K562 (cell line): ENCODE data around the gene FASTK. TPM values are rescaled to one million over a fixed set of nuclear protein-coding genes. Genes with fewer than 3 reads are reported as not detected.
A peak's percentile ranks its signal among the peaks of the same experiment; 100 is the strongest.

Experiments used
- CSDE1 ChIP-seq, 2 experiments: fragments of 450-650 bp; IDR thresholded peaks; 2 replicates each; pipeline ENCODE4 v1.6.1; 2016; ENCODE audit warnings: mild to moderate bottlenecking in 1 of 2
- CTBP1 ChIP-seq: fragments of 450-650 bp; IDR thresholded peaks from 2 replicates; pipeline ENCODE4 v1.6.1; 2016; ENCODE audit warnings: borderline replicate concordance
- ETV6 ChIP-seq, 3 experiments: fragments of 150-350 bp in 1 of 3; sonication (generic) in 1 of 3; formaldehyde crosslinking in 1 of 3; IDR thresholded peaks; 2 replicates each; pipeline versions ENCODE4 v1.6.1 to v1.8.0; 2014 to 2022; ENCODE audit warnings: borderline replicate concordance in 2 of 3, low read depth in 2 of 3, antibody characterized with exemption in 1 of 3, low read length in 1 of 3, mild to moderate bottlenecking in 1 of 3, missing genetic modification reagents in 1 of 3
- FOSL1 ChIP-seq: fragments of 200-800 bp; sonication (Bioruptor generic); conservative IDR thresholded peaks from 2 replicates; pipeline ENCODE4 v1.6.1; 2016; ENCODE audit warnings: missing genetic modification characterization, missing compliant biosample characterization
- IRF9 ChIP-seq: fragments of 450-650 bp; IDR thresholded peaks from 2 replicates; pipeline ENCODE4 v1.6.1; 2016; ENCODE audit warnings: missing biosample characterization, missing genetic modification characterization
- KLF10 ChIP-seq: fragments of 250-450 bp; sonication (Bioruptor Pico); IDR thresholded peaks from 2 replicates; pipeline ENCODE4 v1.6.1; 2021; ENCODE audit warnings: matching md5 sums
- MITF ChIP-seq: IDR thresholded peaks from 2 replicates; pipeline ENCODE4 v1.6.1; 2014; ENCODE audit warnings: antibody characterized with exemption
- PCBP1 ChIP-seq: fragments of 200-400 bp; formaldehyde crosslinking; IDR thresholded peaks from 2 replicates; pipeline ENCODE4 v1.6.1; 2018; ENCODE audit warnings: mild to moderate bottlenecking, low read depth, low read length; ENCODE audit not compliant: poor library complexity, severe bottlenecking
- PHF21A ChIP-seq: fragments of 450-650 bp; IDR thresholded peaks from 2 replicates; pipeline ENCODE4 v1.6.1; 2017; ENCODE audit warnings: low read depth, borderline replicate concordance
- TFAM ChIP-seq: fragments of 250-450 bp; sonication (Bioruptor Pico); conservative IDR thresholded peaks from 2 replicates; pipeline ENCODE4 v1.5.0; 2021; ENCODE audit warnings: mild to moderate bottlenecking, moderate library complexity
- ZFP1 ChIP-seq: fragments of 450-650 bp; formaldehyde crosslinking; IDR thresholded peaks from 2 replicates; pipeline ENCODE4 v1.4.0; 2020; ENCODE audit warnings: mild to moderate bottlenecking, mixed read lengths
- polyA plus RNA-seq, 8 experiments: library from polyadenylated mRNA; depleted of rRNA in 4 of 8; stranded (reverse) in 5 of 8; unstranded in 3 of 8; fragments of >200 nt; fragmentation: Nextera tagmentation in 2 of 8; fragmentation: Illumina TruSeq in 1 of 8; extraction: Ambion mirVana in 2 of 8; extraction: Trizol in 1 of 8; gene quantifications; 2 replicates each; pipeline versions ENCODE4 v1.2.1 to v1.2.3, GENCODE V29; 2011 to 2014; ENCODE audit warnings: inconsistent platforms in 1 of 8, missing spikeins in 1 of 8
- total RNA-seq, 7 experiments: library from RNA; depleted of rRNA in 6 of 7; stranded (reverse); fragments of >200 nt in 6 of 7; fragmentation: Illumina TruSeq in 2 of 7; extraction: Trizol in 2 of 7; gene quantifications; 2 replicates each; pipeline versions ENCODE4 v1.2.1 to v1.2.3, GENCODE V29; 2011 to 2021; ENCODE audit warnings: low replicate concordance in 1 of 7
- TF ChIP-seq, protein P1 (sequence below): sonication (generic); formaldehyde crosslinking; IDR thresholded peaks from 2 replicates; pipeline ENCODE4 v1.8.0; 2022; ENCODE audit warnings: mild to moderate bottlenecking, missing genetic modification reagents
- TF ChIP-seq, protein P2 (sequence below): fragments of 250-450 bp; sonication (Bioruptor Pico); IDR thresholded peaks from 2 replicates; pipeline ENCODE4 v1.5.0; 2020; ENCODE audit warnings: mild to moderate bottlenecking
- TF ChIP-seq, protein P3 (sequence below): fragments of 450-650 bp; IDR thresholded peaks from 2 replicates; pipeline ENCODE4 v1.6.1; 2018; ENCODE audit not compliant: partially characterized antibody

FASTK gene
- total and polyA plus RNA-seq, 9 of the 15 experiments (the other 6 are each of a cell fraction or from before 2014, with no cell fraction given), result 0.51 to 150 (median 48.2) TPM

- TF ChIP-seq, protein P1, sequence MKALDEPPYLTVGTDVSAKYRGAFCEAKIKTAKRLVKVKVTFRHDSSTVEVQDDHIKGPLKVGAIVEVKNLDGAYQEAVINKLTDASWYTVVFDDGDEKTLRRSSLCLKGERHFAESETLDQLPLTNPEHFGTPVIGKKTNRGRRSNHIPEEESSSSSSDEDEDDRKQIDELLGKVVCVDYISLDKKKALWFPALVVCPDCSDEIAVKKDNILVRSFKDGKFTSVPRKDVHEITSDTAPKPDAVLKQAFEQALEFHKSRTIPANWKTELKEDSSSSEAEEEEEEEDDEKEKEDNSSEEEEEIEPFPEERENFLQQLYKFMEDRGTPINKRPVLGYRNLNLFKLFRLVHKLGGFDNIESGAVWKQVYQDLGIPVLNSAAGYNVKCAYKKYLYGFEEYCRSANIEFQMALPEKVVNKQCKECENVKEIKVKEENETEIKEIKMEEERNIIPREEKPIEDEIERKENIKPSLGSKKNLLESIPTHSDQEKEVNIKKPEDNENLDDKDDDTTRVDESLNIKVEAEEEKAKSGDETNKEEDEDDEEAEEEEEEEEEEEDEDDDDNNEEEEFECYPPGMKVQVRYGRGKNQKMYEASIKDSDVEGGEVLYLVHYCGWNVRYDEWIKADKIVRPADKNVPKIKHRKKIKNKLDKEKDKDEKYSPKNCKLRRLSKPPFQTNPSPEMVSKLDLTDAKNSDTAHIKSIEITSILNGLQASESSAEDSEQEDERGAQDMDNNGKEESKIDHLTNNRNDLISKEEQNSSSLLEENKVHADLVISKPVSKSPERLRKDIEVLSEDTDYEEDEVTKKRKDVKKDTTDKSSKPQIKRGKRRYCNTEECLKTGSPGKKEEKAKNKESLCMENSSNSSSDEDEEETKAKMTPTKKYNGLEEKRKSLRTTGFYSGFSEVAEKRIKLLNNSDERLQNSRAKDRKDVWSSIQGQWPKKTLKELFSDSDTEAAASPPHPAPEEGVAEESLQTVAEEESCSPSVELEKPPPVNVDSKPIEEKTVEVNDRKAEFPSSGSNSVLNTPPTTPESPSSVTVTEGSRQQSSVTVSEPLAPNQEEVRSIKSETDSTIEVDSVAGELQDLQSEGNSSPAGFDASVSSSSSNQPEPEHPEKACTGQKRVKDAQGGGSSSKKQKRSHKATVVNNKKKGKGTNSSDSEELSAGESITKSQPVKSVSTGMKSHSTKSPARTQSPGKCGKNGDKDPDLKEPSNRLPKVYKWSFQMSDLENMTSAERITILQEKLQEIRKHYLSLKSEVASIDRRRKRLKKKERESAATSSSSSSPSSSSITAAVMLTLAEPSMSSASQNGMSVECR (CRISPR knock-in tag), result no peak
- TF ChIP-seq CSDE1 (IDR thresholded peaks at IDR 0.05) (no peak), PHF21A (peak; percentile 45; the same call in 1 of the 2 replicates), CTBP1 (peak; percentile 84), FOSL1 (tag) (no peak), KLF10 (CRISPR knock-in tag) (no peak), PCBP1 (no peak), IRF9 (tag) (no peak), ZFP1 (no peak), TFAM (CRISPR knock-in tag) (no peak), MITF (no peak), ETV6 (IDR thresholded peaks at IDR 0.05; ENCODE audit: borderline replicate concordance in 1 of 2, low read depth in 2 of 2, low read length in 1 of 2) (no peak), ETV6 (CRISPR knock-in tag; IDR thresholded peaks at IDR 0.05; ENCODE audit: borderline replicate concordance) (no peak)
- TF ChIP-seq, protein P2, sequence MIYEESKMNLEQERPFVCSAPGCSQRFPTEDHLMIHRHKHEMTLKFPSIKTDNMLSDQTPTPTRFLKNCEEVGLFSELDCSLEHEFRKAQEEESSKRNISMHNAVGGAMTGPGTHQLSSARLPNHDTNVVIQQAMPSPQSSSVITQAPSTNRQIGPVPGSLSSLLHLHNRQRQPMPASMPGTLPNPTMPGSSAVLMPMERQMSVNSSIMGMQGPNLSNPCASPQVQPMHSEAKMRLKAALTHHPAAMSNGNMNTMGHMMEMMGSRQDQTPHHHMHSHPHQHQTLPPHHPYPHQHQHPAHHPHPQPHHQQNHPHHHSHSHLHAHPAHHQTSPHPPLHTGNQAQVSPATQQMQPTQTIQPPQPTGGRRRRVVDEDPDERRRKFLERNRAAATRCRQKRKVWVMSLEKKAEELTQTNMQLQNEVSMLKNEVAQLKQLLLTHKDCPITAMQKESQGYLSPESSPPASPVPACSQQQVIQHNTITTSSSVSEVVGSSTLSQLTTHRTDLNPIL, result no peak
- TF ChIP-seq, protein P3, sequence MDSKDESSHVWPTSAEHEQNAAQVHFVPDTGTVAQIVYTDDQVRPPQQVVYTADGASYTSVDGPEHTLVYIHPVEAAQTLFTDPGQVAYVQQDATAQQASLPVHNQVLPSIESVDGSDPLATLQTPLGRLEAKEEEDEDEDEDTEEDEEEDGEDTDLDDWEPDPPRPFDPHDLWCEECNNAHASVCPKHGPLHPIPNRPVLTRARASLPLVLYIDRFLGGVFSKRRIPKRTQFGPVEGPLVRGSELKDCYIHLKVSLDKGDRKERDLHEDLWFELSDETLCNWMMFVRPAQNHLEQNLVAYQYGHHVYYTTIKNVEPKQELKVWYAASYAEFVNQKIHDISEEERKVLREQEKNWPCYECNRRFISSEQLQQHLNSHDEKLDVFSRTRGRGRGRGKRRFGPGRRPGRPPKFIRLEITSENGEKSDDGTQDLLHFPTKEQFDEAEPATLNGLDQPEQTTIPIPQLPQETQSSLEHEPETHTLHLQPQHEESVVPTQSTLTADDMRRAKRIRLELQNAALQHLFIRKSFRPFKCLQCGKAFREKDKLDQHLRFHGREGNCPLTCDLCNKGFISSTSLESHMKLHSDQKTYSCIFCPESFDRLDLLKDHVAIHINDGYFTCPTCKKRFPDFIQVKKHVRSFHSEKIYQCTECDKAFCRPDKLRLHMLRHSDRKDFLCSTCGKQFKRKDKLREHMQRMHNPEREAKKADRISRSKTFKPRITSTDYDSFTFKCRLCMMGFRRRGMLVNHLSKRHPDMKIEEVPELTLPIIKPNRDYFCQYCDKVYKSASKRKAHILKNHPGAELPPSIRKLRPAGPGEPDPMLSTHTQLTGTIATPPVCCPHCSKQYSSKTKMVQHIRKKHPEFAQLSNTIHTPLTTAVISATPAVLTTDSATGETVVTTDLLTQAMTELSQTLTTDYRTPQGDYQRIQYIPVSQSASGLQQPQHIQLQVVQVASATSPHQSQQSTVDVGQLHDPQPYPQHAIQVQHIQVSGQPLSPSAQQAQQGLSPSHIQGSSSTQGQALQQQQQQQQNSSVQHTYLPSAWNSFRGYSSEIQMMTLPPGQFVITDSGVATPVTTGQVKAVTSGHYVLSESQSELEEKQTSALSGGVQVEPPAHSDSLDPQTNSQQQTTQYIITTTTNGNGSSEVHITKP, result no peak
Observed at GRCh38 chr7:151110941-151111645, 30.5 kb upstream of the FASTK start (continued).
